Fibroblast of skin of back (primary cell): ENCODE measurements around the gene BRAF.
"Not testable (repeated sequence)": the region's sequence is repeated elsewhere in the genome, so short reads cannot be mapped to it uniquely, and the experiment has no call there.

Experiments used
- DNase-seq: peaks from one replicate; pipeline ENCODE4 v3.0.0-alpha.2; 2013

Gene BRAF

GRCh38 chr7:140704205-140704604, 220.5 kb downstream of the BRAF start:
- no peak for DNase-seq

GRCh38 chr7:140702774-140703173, 222.0 kb downstream of the BRAF start:
- no peak for DNase-seq

- no peak for DNase-seq
These were observed 226.3 kb downstream of the BRAF start for GRCh38 chr7:140698477-140698876.

- DNase-seq = no peak
These were observed 227.1 kb downstream of the BRAF start for GRCh38 chr7:140697447-140698143.

DNA sequence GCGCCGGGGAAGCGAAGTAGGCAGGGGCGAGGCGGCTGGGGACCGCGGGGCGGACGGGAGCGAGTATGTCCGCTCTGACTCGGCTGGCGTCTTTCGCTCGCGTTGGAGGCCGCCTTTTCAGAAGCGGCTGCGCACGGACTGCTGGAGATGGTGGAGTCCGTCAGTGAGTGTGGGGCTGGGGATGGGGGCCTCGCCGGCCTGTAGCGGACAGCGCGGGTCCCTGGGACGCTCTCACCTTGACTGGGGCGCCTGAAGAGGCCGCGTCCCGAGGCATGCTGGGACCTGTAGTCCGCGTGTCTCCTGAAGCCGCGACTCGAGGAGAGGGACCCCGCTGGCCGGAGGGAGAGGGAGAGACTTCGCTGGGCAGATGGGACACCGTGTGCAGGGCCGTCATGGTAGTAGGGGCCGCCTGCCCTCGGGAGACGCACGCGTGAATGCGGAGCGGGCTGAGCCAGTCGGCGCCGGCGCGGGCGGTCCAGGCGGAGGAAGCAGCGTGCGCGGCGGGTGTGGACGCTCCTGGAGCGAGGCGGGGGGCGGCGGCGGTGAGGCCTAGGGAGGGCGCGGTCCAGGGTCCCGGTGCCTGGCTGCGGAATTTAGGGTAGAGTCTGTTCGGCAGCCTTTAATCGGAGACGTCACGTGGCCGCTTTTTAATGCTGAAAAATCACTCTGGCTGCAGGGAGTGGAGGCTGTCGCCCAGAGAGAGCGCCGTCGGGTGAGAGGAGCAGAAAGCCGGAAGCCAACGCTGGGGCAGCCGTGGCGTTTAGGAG, 227.9 kb downstream of the BRAF start, which contains the start of gene NDUFB2:
Gene NDUFB2 (plus strand): TSS at position 29 of the 767 bp plus-strand sequence. CDS start 37 bp downstream, at position 66.
- peak; percentile 84 for DNase-seq

DNA sequence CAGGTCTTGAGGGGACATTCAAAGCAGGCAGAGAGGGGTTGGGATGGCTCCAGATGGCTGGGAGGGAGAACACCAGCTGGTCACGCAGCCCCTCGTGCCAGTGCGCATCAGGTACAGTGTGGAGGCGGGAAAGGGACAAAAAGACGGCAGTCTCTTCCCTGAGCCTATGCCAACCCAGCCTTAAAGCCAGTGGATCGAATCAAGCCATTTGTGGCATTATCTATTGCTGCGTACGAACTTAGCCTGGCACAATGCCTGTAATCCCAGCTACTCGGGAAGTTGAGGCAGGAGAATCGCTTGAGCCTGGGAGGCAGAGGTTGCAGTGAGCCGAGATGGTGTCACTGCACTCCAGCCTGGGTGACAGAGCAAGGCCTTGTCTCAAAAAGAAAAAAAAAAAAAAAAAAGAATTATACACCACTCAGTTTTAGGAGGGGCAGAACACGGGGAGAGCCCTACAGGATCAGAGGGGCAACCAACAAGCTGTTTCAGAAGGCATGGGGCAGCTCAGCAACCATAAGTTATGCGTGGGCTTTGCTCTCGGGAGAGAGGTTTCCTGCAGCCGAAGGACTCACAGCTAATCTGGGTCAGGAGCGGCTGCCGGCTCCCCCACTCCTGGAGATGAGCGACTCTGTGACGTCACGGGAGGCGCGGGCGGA, 228.6 kb downstream of the BRAF start:
- peak; percentile 93 for DNase-seq

GRCh38 chr7:140695381-140695780, 229.3 kb downstream of the BRAF start:
- DNase-seq = no peak

GRCh38 chr7:140694592-140694991, 230.1 kb downstream of the BRAF start:
- no peak for DNase-seq

DNA sequence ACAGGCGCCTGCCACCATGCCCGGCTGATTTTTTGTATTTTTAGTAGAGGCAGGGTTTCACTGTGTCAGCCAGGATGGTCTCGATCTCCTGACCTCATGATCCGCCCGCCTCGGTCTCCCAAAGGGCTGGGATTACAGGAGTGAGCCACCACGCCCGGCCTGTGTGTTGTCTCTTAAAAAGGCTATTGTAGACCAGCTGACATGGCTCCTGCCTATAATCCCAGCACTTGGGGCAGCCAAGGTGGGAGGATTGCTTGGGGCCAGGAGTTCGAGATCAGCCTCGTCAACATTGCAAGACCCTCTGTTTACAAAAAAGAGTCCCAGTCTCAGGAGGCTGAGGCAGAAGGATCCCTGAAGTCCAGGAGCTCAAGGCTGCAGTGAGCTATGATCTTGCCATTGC, 230.9 kb downstream of the BRAF start:
- not testable (repeated sequence) for DNase-seq

- DNase-seq = no peak
These were observed 233.2 kb downstream of the BRAF start for GRCh38 chr7:140691376-140692045.

GRCh38 chr7:140689199-140690152, 235.3 kb downstream of the BRAF start:
- no peak for DNase-seq

GRCh38 chr7:140688341-140688740, 236.4 kb downstream of the BRAF start:
- DNase-seq = no peak

DNA sequence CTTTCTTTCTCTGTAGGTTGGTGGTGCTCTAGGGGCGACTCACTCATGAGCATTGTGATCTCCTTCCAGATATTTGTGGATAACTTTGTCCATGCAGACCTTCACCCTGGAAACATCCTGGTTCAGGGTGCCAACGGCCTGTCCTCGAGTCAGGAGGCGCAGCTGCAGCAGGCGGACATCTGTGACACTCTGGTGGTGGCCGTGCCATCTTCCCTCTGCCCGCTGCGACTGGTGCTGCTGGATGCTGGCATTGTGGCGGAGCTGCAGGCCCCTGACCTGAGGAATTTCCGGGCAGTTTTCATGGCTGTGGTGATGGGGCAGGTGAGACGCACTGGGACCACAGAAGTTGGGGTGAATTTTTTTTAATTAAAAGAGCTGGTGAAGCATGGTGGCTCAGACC, 237.8 kb downstream of the BRAF start:
- DNase-seq = no peak

GRCh38 chr7:140685407-140686087, 239.2 kb downstream of the BRAF start:
- DNase-seq = no peak

GRCh38 chr7:140684066-140684950, 240.4 kb downstream of the BRAF start:
- no peak for DNase-seq

- no peak for DNase-seq
These were observed 241.1 kb downstream of the BRAF start for GRCh38 chr7:140683657-140684056.

DNA sequence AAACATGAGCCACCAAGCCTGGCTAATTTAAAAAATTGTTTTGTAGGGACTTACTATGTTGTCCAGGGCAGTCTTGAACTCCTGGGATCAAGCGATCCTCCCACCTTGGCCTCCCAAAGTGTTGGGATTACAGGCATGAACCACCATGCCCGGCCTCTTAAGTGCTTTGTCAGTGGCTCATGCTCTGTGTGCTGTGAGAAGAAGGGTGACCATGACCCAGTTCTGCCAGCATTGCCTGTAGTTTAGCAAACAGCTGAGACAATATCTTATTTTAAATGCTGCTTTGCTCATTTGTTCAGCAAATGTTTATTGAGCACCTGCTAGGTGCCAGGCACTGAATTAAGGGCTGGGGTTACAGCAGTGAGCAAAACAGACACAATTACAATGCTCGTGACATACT, 243.0 kb downstream of the BRAF start:
- no peak for DNase-seq

DNA sequence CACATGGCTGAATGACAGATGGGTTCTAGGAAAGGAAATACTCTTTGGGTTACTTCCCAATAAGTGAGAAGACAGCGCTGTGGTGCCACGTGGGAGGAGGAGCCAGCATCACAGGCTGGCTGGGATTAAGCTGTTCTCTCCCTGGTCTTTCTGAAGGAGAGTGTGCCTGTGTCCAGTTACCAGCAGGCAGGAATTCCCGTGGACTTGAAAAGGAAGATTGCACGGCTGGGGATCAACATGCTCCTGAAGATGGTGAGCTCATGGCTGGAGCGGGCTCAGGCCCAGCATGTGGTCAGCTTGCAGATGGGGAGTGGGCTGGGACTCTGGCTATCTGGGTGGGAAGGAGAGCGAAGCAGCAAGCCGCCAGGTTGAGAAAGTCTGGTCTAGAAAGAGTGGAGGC, 243.8 kb downstream of the BRAF start:
- DNase-seq = no peak

GRCh38 chr7:140679186-140679585, 245.5 kb downstream of the BRAF start:
- no peak for DNase-seq

- no peak for DNase-seq
These were observed 246.0 kb downstream of the BRAF start for GRCh38 chr7:140678816-140679130.
